GM12892 (cell line): ENCODE data around the gene NPNT.

Experiments used
- DNase-seq: peaks from one replicate; pipeline ENCODE4 v3.0.0; 2011; ENCODE audit not compliant: insufficient read length
- FAIRE-seq: peaks from 2 replicates; lab custom pipeline; 2011; peaks lifted over from hg19 to GRCh38; lab: Jason Lieb, UNC
- POLR2A ChIP-seq: IDR thresholded peaks from 2 replicates; pipeline ENCODE4 v1.6.1; 2011; ENCODE audit warnings: low read depth, low read length, control low read depth
- POLR2AphosphoS5 ChIP-seq: IDR thresholded peaks from 2 replicates; pipeline ENCODE4 v1.6.1; 2011; ENCODE audit warnings: low read depth, low read length, control low read depth
- TAF1 ChIP-seq: IDR thresholded peaks from 2 replicates; pipeline ENCODE4 v1.6.1; 2011; ENCODE audit warnings: low read depth, mild to moderate bottlenecking, control low read depth, low read length, borderline replicate concordance

Gene NPNT

DNA sequence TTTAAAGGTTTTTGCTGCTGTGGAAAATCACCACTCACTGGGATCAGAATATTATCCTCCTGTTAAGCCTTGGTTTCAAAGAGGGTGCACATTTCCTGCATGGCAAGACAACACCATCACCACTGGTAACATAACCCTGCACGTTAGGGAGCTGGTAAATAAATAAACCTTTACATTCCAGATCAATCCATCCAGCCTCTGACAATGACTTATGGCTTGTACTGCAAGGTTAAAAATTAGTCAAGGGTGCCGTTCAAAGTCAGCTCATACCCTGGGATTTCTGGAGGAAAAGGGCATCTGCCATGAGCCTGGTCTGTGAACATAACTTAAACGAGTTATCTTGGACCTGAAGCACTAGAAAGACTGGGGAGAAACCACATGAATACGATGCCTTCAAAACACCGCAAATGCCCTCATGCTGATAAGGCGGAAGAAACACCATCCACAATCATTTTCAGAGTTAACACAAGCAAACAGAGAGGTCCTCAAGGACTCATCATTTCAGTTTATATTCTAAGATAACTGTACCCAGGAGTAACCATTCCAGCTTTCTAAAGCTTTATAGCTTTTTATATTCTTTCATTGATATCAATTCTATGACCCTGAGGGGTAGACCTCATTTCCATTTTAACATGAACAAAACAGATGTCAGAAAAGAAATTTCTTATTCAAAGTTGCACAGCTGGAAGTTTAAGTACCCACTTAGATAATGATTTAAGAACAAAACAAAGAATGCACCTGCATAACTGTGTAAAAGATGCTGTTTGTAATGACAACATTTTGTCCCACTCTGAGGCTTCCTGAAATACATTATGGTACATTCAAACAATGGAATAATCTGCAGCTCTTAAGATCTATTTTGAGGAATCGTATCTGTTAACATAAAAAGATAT lies 103.1 kb downstream of the NPNT start:
- FAIRE-seq: no peak
- TF ChIP-seq TAF1 (no peak), POLR2A (no peak), POLR2AphosphoS5 (no peak)
- no peak for DNase-seq

DNA sequence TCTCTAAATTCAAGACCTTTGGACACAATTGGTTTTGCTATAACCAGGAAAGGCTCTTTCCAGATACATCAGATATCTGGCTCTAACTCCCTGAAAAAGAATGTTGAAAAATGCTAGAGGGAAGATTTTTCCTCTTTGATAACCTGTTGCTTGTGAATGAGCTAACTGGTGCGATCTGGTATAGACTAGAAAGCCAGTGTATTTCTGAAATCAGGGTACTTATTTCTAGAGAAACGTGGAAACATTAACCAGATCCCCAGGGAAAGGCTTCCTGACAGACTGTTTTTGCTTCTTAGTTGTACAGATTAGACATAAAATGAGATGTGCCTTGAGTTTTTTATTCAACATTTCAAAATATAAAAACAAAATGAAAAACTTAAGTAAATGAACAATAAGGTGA lies 107.7 kb downstream of the NPNT start:
- no peak for FAIRE-seq
- no peak for TF ChIP-seq POLR2A
- TF ChIP-seq TAF1: no peak
- no peak for TF ChIP-seq POLR2AphosphoS5
- no peak for DNase-seq

DNA sequence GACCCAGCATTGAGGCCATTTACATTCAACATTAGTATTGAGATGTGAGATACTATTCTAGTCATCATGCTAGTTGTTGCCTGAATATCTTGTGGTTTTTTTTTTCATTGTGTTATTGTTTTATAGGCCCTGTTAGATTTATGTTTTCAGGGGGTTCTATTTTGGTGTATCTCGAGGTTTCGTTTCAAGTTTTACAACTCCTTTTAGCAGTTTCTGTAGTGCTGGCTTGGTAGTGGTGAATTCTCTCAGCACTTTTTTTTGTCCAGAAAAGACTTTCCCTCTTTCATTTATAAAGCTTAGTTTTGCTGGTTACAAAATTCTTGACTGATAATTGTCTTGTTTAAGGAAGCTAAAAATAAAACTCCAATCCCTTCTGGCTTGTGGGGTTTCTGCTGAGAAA lies 115.5 kb downstream of the NPNT start:
- no peak for DNase-seq
- TF ChIP-seq POLR2A: no peak
- TF ChIP-seq POLR2AphosphoS5: no peak
- no peak for TF ChIP-seq TAF1
- no peak for FAIRE-seq

DNA sequence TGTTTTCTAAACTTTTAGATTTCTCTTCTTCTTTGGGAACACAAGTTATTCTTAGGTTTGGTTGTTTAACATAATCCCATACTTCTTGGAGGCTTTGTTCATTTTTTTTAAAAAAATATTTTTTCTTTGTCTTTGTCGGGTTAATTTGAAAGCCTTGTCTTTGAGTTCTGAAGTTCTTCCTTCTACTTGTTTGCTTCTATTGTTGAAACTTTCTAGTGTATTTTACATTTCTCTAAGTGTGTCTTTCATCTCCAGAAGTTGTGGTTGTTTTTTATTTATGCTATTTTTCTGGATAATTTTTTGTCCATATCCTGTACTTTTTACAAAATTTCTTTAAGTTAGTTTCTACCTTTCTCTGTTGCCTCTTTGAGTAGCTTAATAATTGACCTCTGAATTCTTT lies 116.1 kb downstream of the NPNT start:
- FAIRE-seq (no peak), DNase-seq (no peak)
- no peak for TF ChIP-seq TAF1
- no peak for TF ChIP-seq POLR2A
- TF ChIP-seq POLR2AphosphoS5: no peak

DNA sequence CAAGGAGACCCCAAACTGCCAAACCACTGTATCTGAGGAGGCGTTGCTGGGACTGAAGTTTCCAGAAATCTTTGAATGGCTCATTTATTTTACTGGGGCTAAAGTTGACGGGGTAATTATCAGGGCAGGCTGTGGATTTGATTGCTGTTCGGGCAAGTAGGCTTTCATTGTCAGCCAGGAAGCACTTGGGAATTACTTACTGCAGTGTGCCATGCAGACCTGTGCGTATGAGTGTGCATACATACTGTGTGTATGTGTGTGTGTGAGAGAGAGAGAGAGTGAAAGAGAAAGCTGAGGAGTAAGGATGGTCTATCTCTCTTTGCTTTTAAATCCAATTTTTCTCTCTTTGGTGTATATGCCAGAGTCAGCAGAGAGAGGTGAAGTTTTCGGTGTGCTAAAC lies 122.7 kb downstream of the NPNT start:
- FAIRE-seq (no peak), DNase-seq (no peak)
- no peak for TF ChIP-seq POLR2AphosphoS5
- TF ChIP-seq TAF1: no peak
- no peak for TF ChIP-seq POLR2A

DNA sequence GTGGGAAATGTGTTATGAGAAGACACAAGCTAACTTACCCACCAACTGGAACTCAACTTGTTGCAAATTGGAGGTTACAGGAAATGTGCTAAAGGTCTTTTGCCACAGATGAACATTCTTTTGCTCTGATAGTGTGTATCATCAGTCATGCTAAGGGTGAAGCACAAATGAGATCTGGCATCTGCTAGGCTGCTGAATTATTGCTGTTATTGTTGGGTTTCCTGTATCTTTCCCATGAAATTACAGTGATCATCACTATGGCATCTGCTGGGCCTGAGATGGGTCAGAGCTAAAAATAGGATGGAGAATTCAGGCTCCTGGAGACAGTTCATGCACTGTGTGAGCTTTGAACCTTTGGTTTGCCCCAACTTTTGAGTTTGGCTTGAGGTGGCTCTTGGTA lies 124.5 kb downstream of the NPNT start:
- FAIRE-seq (no peak), DNase-seq (no peak)

More for the DNA sequence above, 124.5 kb downstream of the NPNT start:
- TF ChIP-seq POLR2AphosphoS5 (no peak), POLR2A (no peak), TAF1 (no peak)
